ENCODE data around the gene AUNIP. TPM values are rescaled to one million over a fixed set of nuclear protein-coding genes. Genes with fewer than 3 reads are reported as not detected.

Gene AUNIP
- total RNA-seq, 3 donors from 2014 or later (not counting 1 experiment from before 2014, with no cell fraction given) = 0.16 to 0.50 (median 0.20) TPM

GRCh38 chr1:25831569-25832196, 27.6 kb downstream of the AUNIP start:
- no peaks in the 10 kb centered on the region for H3K4me1 ChIP-seq (ENCODE audit: control insufficient read depth, insufficient read depth, low read length)
- H3K27ac Mint-ChIP-seq = no peak overlapping the region
- no peak overlapping the region for H3K4me3 ChIP-seq (ENCODE audit: low read length)
- H3K27me3 Mint-ChIP-seq (ENCODE audit: low read depth in 2 of 2) = no peaks in the 10 kb centered on the region
- ATAC-seq = no peak
- no peak for TF ChIP-seq CTCF (IDR thresholded peaks at IDR 0.05)
- intact Hi-C loops (cut with micrococcal nuclease) = no loop called here
- no peaks in the 10 kb centered on the region for H3K9me3 ChIP-seq (ENCODE audit: control insufficient read depth, insufficient read depth, low read length)
- no peaks in the 10 kb centered on the region for H3K9me3 Mint-ChIP-seq
- H3K36me3 Mint-ChIP-seq = peaks cover 14% of the 10 kb centered on the region
- H3K4me1 Mint-ChIP-seq = peaks cover 0 to 5% of the 10 kb centered on the region in 2 donors
- no peaks in the 10 kb centered on the region for H3K27me3 ChIP-seq (ENCODE audit: control insufficient read depth, insufficient read depth, low read length)
- no peak overlapping the region for H3K27ac ChIP-seq (ENCODE audit: low read length)
- WGBS (ENCODE audit: insufficient coverage) = 57% methylated on average over 4 of the region's 5 CpGs
- H3K36me3 ChIP-seq (ENCODE audit: control insufficient read depth, insufficient read depth, low read length) = peaks cover 64% of the 10 kb centered on the region
- H3K4me3 Mint-ChIP-seq = no peak overlapping the region
- DNase-seq = no peak

- Mint-ChIP-seq H3K27ac (no peak overlapping the region), H3K27me3 (ENCODE audit: low read depth in 2 of 2) (no peaks in the 10 kb centered on the region), H3K36me3 (peaks cover 14% of the 10 kb centered on the region), H3K4me1 (peaks cover 0 to 5% of the 10 kb centered on the region in 2 donors), H3K9me3 (no peaks in the 10 kb centered on the region), H3K4me3 (no peak overlapping the region)
- Histone ChIP-seq H3K4me3 (ENCODE audit: low read length) (no peak overlapping the region), H3K36me3 (ENCODE audit: control insufficient read depth, insufficient read depth, low read length) (peaks cover 65% of the 10 kb centered on the region), H3K27me3 (ENCODE audit: control insufficient read depth, insufficient read depth, low read length) (no peaks in the 10 kb centered on the region), H3K27ac (ENCODE audit: low read length) (no peak overlapping the region), H3K4me1 (ENCODE audit: control insufficient read depth, insufficient read depth, low read length) (no peaks in the 10 kb centered on the region), H3K9me3 (ENCODE audit: control insufficient read depth, insufficient read depth, low read length) (no peaks in the 10 kb centered on the region)
- DNase-seq (no peak), ATAC-seq (no peak)
- intact Hi-C loops (cut with micrococcal nuclease) = no loop called here
- no peak for TF ChIP-seq CTCF (IDR thresholded peaks at IDR 0.05)
- 92% methylated on average over 1 of the region's 1 CpG for WGBS (ENCODE audit: insufficient coverage)
Observed at GRCh38 chr1:25829046-25829445, 30.2 kb downstream of the AUNIP start.

GRCh38 chr1:25828491-25828890, 30.8 kb downstream of the AUNIP start:
- peaks cover 0 to 5% of the 10 kb centered on the region in 2 donors for H3K4me1 Mint-ChIP-seq
- WGBS (ENCODE audit: insufficient coverage) = 100% methylated on average over 1 of the region's 3 CpGs
- TF ChIP-seq CTCF (IDR thresholded peaks at IDR 0.05) = no peak
- Histone ChIP-seq H3K36me3 (ENCODE audit: control insufficient read depth, insufficient read depth, low read length) (peaks cover 64% of the 10 kb centered on the region), H3K9me3 (ENCODE audit: control insufficient read depth, insufficient read depth, low read length) (no peaks in the 10 kb centered on the region), H3K27me3 (ENCODE audit: control insufficient read depth, insufficient read depth, low read length) (no peaks in the 10 kb centered on the region), H3K4me3 (ENCODE audit: low read length) (no peak overlapping the region), H3K4me1 (ENCODE audit: control insufficient read depth, insufficient read depth, low read length) (no peaks in the 10 kb centered on the region), H3K27ac (ENCODE audit: low read length) (no peak overlapping the region)
- no peak for DNase-seq
- H3K27me3 Mint-ChIP-seq (ENCODE audit: low read depth in 2 of 2) = no peaks in the 10 kb centered on the region
- H3K9me3 Mint-ChIP-seq = no peaks in the 10 kb centered on the region
- intact Hi-C loops (cut with micrococcal nuclease) = no loop called here
- H3K27ac Mint-ChIP-seq = no peak overlapping the region
- no peak overlapping the region for H3K4me3 Mint-ChIP-seq
- ATAC-seq = no peak
- H3K36me3 Mint-ChIP-seq = peaks cover 14% of the 10 kb centered on the region

GRCh38 chr1:25826571-25826970, 32.7 kb downstream of the AUNIP start:
- 97% methylated on average over 10 of the region's 10 CpGs for WGBS (ENCODE audit: insufficient coverage)
- peaks cover 14% of the 10 kb centered on the region for H3K36me3 Mint-ChIP-seq
- H3K27me3 Mint-ChIP-seq (ENCODE audit: low read depth in 2 of 2) = no peaks in the 10 kb centered on the region

More at GRCh38 chr1:25826571-25826970, 32.7 kb downstream of the AUNIP start:
- no peak for TF ChIP-seq CTCF (IDR thresholded peaks at IDR 0.05)
- peaks cover 9 to 14% of the 10 kb centered on the region in 2 donors for H3K4me1 Mint-ChIP-seq
- no peak overlapping the region for H3K27ac ChIP-seq (ENCODE audit: low read length)
- H3K4me3 ChIP-seq (ENCODE audit: low read length) = no peak overlapping the region
- no peak overlapping the region for H3K27ac Mint-ChIP-seq
- intact Hi-C loops (cut with micrococcal nuclease) = no loop called here
- ATAC-seq = no peak
- no peaks in the 10 kb centered on the region for H3K9me3 Mint-ChIP-seq
- DNase-seq = no peak
- no peaks in the 10 kb centered on the region for H3K27me3 ChIP-seq (ENCODE audit: control insufficient read depth, insufficient read depth, low read length)
- peaks cover 45% of the 10 kb centered on the region for H3K36me3 ChIP-seq (ENCODE audit: control insufficient read depth, insufficient read depth, low read length)
- H3K4me1 ChIP-seq (ENCODE audit: control insufficient read depth, insufficient read depth, low read length) = peaks cover 5% of the 10 kb centered on the region
- H3K9me3 ChIP-seq (ENCODE audit: control insufficient read depth, insufficient read depth, low read length) = no peaks in the 10 kb centered on the region
- H3K4me3 Mint-ChIP-seq = no peak overlapping the region

Measured in natural killer cell (primary cell).